ENCODE measurements around the gene PGM2L1.

DNA sequence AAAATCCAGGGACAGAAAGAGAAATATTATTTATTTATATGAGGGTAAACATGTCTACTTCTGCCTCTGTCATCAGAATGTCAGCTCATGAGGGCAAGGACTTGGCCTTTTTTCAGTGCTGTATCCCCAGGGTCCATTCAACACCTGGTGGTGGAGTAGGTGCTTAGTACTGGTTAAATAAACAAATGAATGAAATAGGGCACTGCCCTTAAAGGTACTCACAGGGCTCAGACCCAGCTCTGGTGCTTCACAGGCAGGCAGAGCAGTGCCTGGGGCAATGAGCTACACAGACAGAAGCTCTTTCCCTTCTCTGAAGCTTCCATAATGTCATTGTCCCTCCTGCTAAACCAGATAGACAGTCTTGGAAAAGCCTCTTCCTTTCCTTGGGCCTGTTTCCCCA is 117.7 kb downstream of the PGM2L1 start:
- TF ChIP-seq, protein P1, sequence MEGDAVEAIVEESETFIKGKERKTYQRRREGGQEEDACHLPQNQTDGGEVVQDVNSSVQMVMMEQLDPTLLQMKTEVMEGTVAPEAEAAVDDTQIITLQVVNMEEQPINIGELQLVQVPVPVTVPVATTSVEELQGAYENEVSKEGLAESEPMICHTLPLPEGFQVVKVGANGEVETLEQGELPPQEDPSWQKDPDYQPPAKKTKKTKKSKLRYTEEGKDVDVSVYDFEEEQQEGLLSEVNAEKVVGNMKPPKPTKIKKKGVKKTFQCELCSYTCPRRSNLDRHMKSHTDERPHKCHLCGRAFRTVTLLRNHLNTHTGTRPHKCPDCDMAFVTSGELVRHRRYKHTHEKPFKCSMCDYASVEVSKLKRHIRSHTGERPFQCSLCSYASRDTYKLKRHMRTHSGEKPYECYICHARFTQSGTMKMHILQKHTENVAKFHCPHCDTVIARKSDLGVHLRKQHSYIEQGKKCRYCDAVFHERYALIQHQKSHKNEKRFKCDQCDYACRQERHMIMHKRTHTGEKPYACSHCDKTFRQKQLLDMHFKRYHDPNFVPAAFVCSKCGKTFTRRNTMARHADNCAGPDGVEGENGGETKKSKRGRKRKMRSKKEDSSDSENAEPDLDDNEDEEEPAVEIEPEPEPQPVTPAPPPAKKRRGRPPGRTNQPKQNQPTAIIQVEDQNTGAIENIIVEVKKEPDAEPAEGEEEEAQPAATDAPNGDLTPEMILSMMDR (IDR thresholded peaks at IDR 0.05): no peak
- no peak for TF ChIP-seq POLR2A (IDR thresholded peaks at IDR 0.05)
